NCI-H2196 (cell line): ENCODE results near the gene GRAMD1B.
A peak's percentile ranks its signal among the peaks of the same experiment; 100 is the strongest.
"Not testable (repeated sequence)": the region's sequence is repeated elsewhere in the genome, so short reads cannot be mapped to it uniquely, and the experiment has no call there.

Experiments used
- DNase-seq: peaks from one replicate; lab custom pipeline; 2025; ENCODE audit not compliant: unreplicated experiment; lab: John Stamatoyannopoulos, UW

GRAMD1B gene

GRCh38 chr11:123562158-123562557, 132.1 kb downstream of the GRAMD1B start:
- no peak for DNase-seq

- no peak for DNase-seq
Observed at GRCh38 chr11:123562829-123563228, 132.8 kb downstream of the GRAMD1B start.

- no peak for DNase-seq
Observed at GRCh38 chr11:123564221-123564620, 134.2 kb downstream of the GRAMD1B start.

- DNase-seq = no peak
Observed at GRCh38 chr11:123566852-123567251, 136.8 kb downstream of the GRAMD1B start.

GRCh38 chr11:123567466-123567865, 137.4 kb downstream of the GRAMD1B start:
- DNase-seq = no peak

- no peak for DNase-seq
Observed at GRCh38 chr11:123568367-123568870, 138.3 kb downstream of the GRAMD1B start.

GRCh38 chr11:123569393-123569792, 139.3 kb downstream of the GRAMD1B start:
- DNase-seq = no peak

- peak; percentile 37 for DNase-seq
Observed at GRCh38 chr11:123570939-123571580, 141.0 kb downstream of the GRAMD1B start.

GRCh38 chr11:123572791-123573190, 142.7 kb downstream of the GRAMD1B start:
- not testable (repeated sequence) for DNase-seq

GRCh38 chr11:123573286-123573685, 143.2 kb downstream of the GRAMD1B start:
- DNase-seq = no peak

GRCh38 chr11:123575441-123575840, 145.4 kb downstream of the GRAMD1B start:
- DNase-seq = no peak

GRCh38 chr11:123576082-123576481, 146.0 kb downstream of the GRAMD1B start:
- no peak for DNase-seq

GRCh38 chr11:123576501-123576900, 146.4 kb downstream of the GRAMD1B start:
- DNase-seq = no peak

- peak; percentile 52 for DNase-seq
Observed at GRCh38 chr11:123577081-123577598, 147.1 kb downstream of the GRAMD1B start.

- DNase-seq = no peak
Observed at GRCh38 chr11:123578778-123579481, 148.9 kb downstream of the GRAMD1B start.

- no peak for DNase-seq
Observed at GRCh38 chr11:123579482-123579812, 149.4 kb downstream of the GRAMD1B start.

- DNase-seq = no peak
Observed at GRCh38 chr11:123580137-123580536, 150.1 kb downstream of the GRAMD1B start.

GRCh38 chr11:123580557-123581275, 150.6 kb downstream of the GRAMD1B start:
- DNase-seq = peak; percentile 79

- no peak for DNase-seq
Observed at GRCh38 chr11:123581651-123582399, 151.8 kb downstream of the GRAMD1B start.

GRCh38 chr11:123582992-123583504, 153.0 kb downstream of the GRAMD1B start:
- DNase-seq = no peak

- no peak for DNase-seq
Observed at GRCh38 chr11:123584186-123584585, 154.1 kb downstream of the GRAMD1B start.
